Measurements from ENCODE around the gene DRG2. TPM values are rescaled to one million over a fixed set of nuclear protein-coding genes. Genes with fewer than 3 reads are reported as not detected.

DRG2 gene
- total RNA-seq, 1 experiment from 2014 or later = 52.0 TPM

DNA sequence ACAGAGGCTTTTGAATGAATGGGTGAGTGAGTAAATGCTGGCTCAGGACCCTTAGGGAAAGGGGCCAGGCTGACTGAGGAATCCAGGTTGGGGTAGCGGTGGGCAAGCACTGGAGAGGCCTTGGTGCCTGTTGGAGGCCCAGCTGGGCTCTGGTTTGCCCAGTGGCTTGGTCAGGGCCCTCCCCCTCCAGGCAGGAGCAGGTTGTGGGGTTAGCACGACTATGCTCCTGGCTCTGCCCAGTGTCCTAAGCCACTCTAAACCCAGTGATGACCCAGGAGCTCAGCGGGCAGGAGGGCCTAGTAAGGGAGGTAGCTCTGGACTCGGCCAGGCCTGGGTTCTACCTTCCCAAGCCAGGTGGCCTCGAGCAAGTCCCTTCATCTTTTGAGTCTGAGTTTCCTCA is 28.3 kb downstream of the DRG2 start:
- Histone ChIP-seq H3T11ph (ENCODE audit: low read length) (no peak overlapping the region), H2BK12ac (ENCODE audit: insufficient read length, low read depth, low read length) (no peak overlapping the region), H3K14ac (ENCODE audit: insufficient read depth, low read length) (no peak overlapping the region), H3K18ac (ENCODE audit: insufficient read length, low read depth, low read length) (no peak overlapping the region), H2BK15ac (ENCODE audit: low read depth, low read length) (no peak overlapping the region), H3K56ac (ENCODE audit: insufficient read length, low read depth, low read length) (no peak overlapping the region), H2BK5ac (ENCODE audit: insufficient read length, low read length) (no peak overlapping the region), H2BK120ac (ENCODE audit: low read depth, low read length, poor library complexity, severe bottlenecking) (no peak overlapping the region), H3K4me2 (ENCODE audit: insufficient read depth, insufficient read length, low read length) (no peak overlapping the region), H3K9ac (ENCODE audit: extremely low read depth, insufficient read length, low read length) (no peak overlapping the region), H2BK20ac (ENCODE audit: low read depth, low read length, poor library complexity, severe bottlenecking) (no peak overlapping the region), H3K79me1 (ENCODE audit: insufficient read depth, low read depth, low read length, poor library complexity, severe bottlenecking) (no peaks in the 10 kb centered on the region), H4K5ac (ENCODE audit: insufficient read length, low read depth, low read length) (no peak overlapping the region), H4K8ac (replicated peaks; ENCODE audit: insufficient read length, low read depth, low read length) (no peak overlapping the region), H3K9me3 (ENCODE audit: control insufficient read depth, low read depth, low read length) (no peaks in the 10 kb centered on the region), H3K23ac (ENCODE audit: insufficient read length, low read depth, low read length) (no peak overlapping the region), H3K23me2 (ENCODE audit: insufficient read length, low read depth, low read length, poor library complexity, severe bottlenecking) (no peaks in the 10 kb centered on the region), H4K91ac (ENCODE audit: insufficient read length, low read depth, low read length) (no peak overlapping the region), H3K4ac (ENCODE audit: low read depth, low read length) (no peak overlapping the region), H2AK5ac (ENCODE audit: insufficient read length, low read length) (no peak overlapping the region), H2AFZ (ENCODE audit: low read length) (no peak overlapping the region), H4K20me1 (ENCODE audit: control insufficient read depth, insufficient read depth, insufficient read length) (no peaks in the 10 kb centered on the region), H3K4me1 (ENCODE audit: insufficient read depth, low read length) (no peaks in the 10 kb centered on the region), H3K79me2 (ENCODE audit: insufficient read depth, low read length) (no peaks in the 10 kb centered on the region), H3K27me3 (ENCODE audit: insufficient read depth, low read length) (no peaks in the 10 kb centered on the region), H3K27ac (ENCODE audit: insufficient read length, low read depth, low read length) (no peak overlapping the region)
- Mint-ChIP-seq H3K36me3 (ENCODE audit: insufficient read depth in 1 of 3, low read depth in 3 of 3) (peaks cover 2 to 10% (median 3%) of the 10 kb centered on the region in 3 experiments; a peak in 5 of 7 replicates), H3K4me1 (peaks cover 6 to 10% of the 10 kb centered on the region in 2 experiments), H3K4me3 (no peak overlapping the region), H3K9me3 (peaks cover 8 to 14% of the 10 kb centered on the region in 2 experiments), H3K27me3 (ENCODE audit: low read depth) (peaks cover 10% of the 10 kb centered on the region), H3K27ac (peak overlapping the region in 1 of 3 experiments; percentile 27; a peak in 1 of 7 replicates)
- no peak for DNase-seq
- TF ChIP-seq, protein P1, sequence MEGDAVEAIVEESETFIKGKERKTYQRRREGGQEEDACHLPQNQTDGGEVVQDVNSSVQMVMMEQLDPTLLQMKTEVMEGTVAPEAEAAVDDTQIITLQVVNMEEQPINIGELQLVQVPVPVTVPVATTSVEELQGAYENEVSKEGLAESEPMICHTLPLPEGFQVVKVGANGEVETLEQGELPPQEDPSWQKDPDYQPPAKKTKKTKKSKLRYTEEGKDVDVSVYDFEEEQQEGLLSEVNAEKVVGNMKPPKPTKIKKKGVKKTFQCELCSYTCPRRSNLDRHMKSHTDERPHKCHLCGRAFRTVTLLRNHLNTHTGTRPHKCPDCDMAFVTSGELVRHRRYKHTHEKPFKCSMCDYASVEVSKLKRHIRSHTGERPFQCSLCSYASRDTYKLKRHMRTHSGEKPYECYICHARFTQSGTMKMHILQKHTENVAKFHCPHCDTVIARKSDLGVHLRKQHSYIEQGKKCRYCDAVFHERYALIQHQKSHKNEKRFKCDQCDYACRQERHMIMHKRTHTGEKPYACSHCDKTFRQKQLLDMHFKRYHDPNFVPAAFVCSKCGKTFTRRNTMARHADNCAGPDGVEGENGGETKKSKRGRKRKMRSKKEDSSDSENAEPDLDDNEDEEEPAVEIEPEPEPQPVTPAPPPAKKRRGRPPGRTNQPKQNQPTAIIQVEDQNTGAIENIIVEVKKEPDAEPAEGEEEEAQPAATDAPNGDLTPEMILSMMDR (conservative IDR thresholded peaks at IDR 0.05) = no peak
- no CpG with 5 or more reads among the region's 5 CpGs for WGBS (ENCODE audit: extremely low coverage, insufficient read length, low lambda C conversion rate)

Measured in H9 (cell line).